GM23338 (cell line): ENCODE results near the gene FHIT. TPM values are rescaled to one million over a fixed set of nuclear protein-coding genes. Genes with fewer than 3 reads are reported as not detected.

ENCODE experiments used
- ATAC-seq: fragments of 200-7000 bp; cut with Tn5 transposase; 3 replicates; pipeline ENCODE4 v1.9.1; 2020
- DNase-seq: peaks from one replicate; pipeline ENCODE4 v3.0.0-alpha.2; 2015; ENCODE audit warnings: low spot score
- H2AFZ ChIP-seq: fragments of 200-600 bp; sonication (generic); 2 replicates; pipeline ENCODE4 v1.8.0; 2016; ENCODE audit warnings: antibody characterized with exemption, mild to moderate bottlenecking, moderate library complexity
- H3F3A ChIP-seq: fragments of 200-600 bp; sonication (generic); replicated peaks from 2 replicates; pipeline ENCODE4 v1.8.0; 2017; ENCODE audit warnings: antibody characterized with exemption, mixed run types, low read depth
- H3K27ac ChIP-seq: fragments of 200-600 bp; sonication (generic); 2 replicates; pipeline ENCODE4 v1.6.1; 2016; ENCODE audit warnings: low read depth
- H3K27me3 ChIP-seq: fragments of 200-600 bp; sonication (generic); 2 replicates; pipeline ENCODE4 v1.8.0; 2016; ENCODE audit warnings: mild to moderate bottlenecking, mixed run types, moderate library complexity; ENCODE audit not compliant: insufficient read depth
- H3K36me3 ChIP-seq: fragments of 200-600 bp; sonication (generic); 2 replicates; pipeline ENCODE4 v1.8.0; 2016; ENCODE audit warnings: mild to moderate bottlenecking; ENCODE audit not compliant: insufficient read depth
- H3K4me1 ChIP-seq: fragments of 200-600 bp; sonication (generic); 2 replicates; pipeline ENCODE4 v1.8.0; 2016; ENCODE audit warnings: mild to moderate bottlenecking, moderate library complexity; ENCODE audit not compliant: insufficient read depth
- H3K4me2 ChIP-seq: fragments of 200-600 bp; sonication (generic); 2 replicates; pipeline ENCODE4 v1.7.1; 2017; ENCODE audit warnings: mixed run types
- H3K4me3 ChIP-seq: fragments of 200-600 bp; sonication (generic); 2 replicates; pipeline ENCODE4 v1.6.1; 2016; ENCODE audit warnings: mixed run types
- H3K79me2 ChIP-seq: fragments of 200-600 bp; sonication (generic); replicated peaks from 2 replicates; pipeline ENCODE4 v1.8.0; 2017; ENCODE audit warnings: mild to moderate bottlenecking; ENCODE audit not compliant: insufficient read depth
- H3K9me2 ChIP-seq: fragments of 200-600 bp; sonication (generic); 2 replicates; pipeline ENCODE4 v1.8.0; 2017; ENCODE audit not compliant: insufficient read depth
- H4K20me1 ChIP-seq: fragments of 200-600 bp; sonication (generic); replicated peaks from 2 replicates; pipeline ENCODE4 v1.8.0; 2017; ENCODE audit warnings: mild to moderate bottlenecking; ENCODE audit not compliant: insufficient read depth
- H3K27ac Mint-ChIP-seq: 2 replicates; pipeline ENCODE4 v1.8.0; 2020; ENCODE audit warnings: inconsistent platforms, mild to moderate bottlenecking, moderate library complexity, mixed read lengths
- H3K27me3 Mint-ChIP-seq: 3 replicates; pipeline ENCODE4 v1.8.0; 2022; ENCODE audit warnings: low read depth, mild to moderate bottlenecking, moderate library complexity, mixed read lengths, inconsistent platforms; ENCODE audit not compliant: insufficient read depth, poor library complexity
- H3K36me3 Mint-ChIP-seq: 3 replicates; pipeline ENCODE4 v1.8.0; 2021; ENCODE audit warnings: low read depth, mild to moderate bottlenecking, inconsistent platforms, moderate library complexity, mixed read lengths
- H3K4me1 Mint-ChIP-seq: 3 replicates; pipeline ENCODE4 v1.8.0; 2020; ENCODE audit warnings: mild to moderate bottlenecking, inconsistent platforms, mixed read lengths
- H3K4me3 Mint-ChIP-seq: 3 replicates; pipeline ENCODE4 v1.8.0; 2021; ENCODE audit warnings: moderate library complexity, mild to moderate bottlenecking, inconsistent platforms, mixed read lengths
- H3K9me3 Mint-ChIP-seq: 3 replicates; pipeline ENCODE4 v1.8.0; 2020; ENCODE audit warnings: moderate library complexity, mild to moderate bottlenecking, inconsistent platforms, mixed read lengths
- CREB1 ChIP-seq: fragments of 250-450 bp; sonication (Bioruptor Pico); IDR thresholded peaks from 2 replicates; pipeline ENCODE4 v1.5.0; 2020; ENCODE audit warnings: low read depth, mild to moderate bottlenecking, moderate library complexity
- CTCF ChIP-seq, 2 experiments: fragments of 200-600 bp in 1 of 2; sonication (generic) in 1 of 2; conservative IDR thresholded peaks; 2 replicates each; pipeline versions ENCODE4 v1.5.1 to v1.6.1; 2016 to 2017; ENCODE audit warnings: antibody characterized with exemption in 2 of 2, low read depth in 2 of 2, mild to moderate bottlenecking in 2 of 2, moderate library complexity in 1 of 2
- ETS1 ChIP-seq: IDR thresholded peaks from 2 replicates; pipeline ENCODE4 v1.6.1; 2016; ENCODE audit warnings: antibody characterized with exemption
- EZH2 ChIP-seq: fragments of 200-600 bp; sonication (generic); IDR thresholded peaks from one replicate; pipeline ENCODE4 v1.8.0; 2017; ENCODE audit warnings: antibody characterized with exemption, mild to moderate bottlenecking, low read depth; ENCODE audit not compliant: unreplicated experiment
- EZH2phosphoT487 ChIP-seq: fragments of 200-600 bp; sonication (generic); IDR thresholded peaks from one replicate; pipeline ENCODE4 v1.8.1; 2018; ENCODE audit warnings: antibody characterized with exemption; ENCODE audit not compliant: unreplicated experiment
- JUNB ChIP-seq: IDR thresholded peaks from one replicate; pipeline ENCODE4 v1.6.1; 2016; ENCODE audit warnings: antibody characterized with exemption; ENCODE audit not compliant: unreplicated experiment
- NANOG ChIP-seq: IDR thresholded peaks from 2 replicates; pipeline ENCODE4 v1.6.1; 2016; ENCODE audit warnings: antibody characterized with exemption, borderline replicate concordance
- POLR2AphosphoS5 ChIP-seq: IDR thresholded peaks from 2 replicates; pipeline ENCODE4 v1.6.1; 2016; ENCODE audit warnings: antibody characterized with exemption, low read depth
- REST ChIP-seq: IDR thresholded peaks from one replicate; pipeline ENCODE4 v1.6.1; 2018; ENCODE audit warnings: antibody characterized with exemption; ENCODE audit not compliant: unreplicated experiment
- STAT1 ChIP-seq: IDR thresholded peaks from one replicate; pipeline ENCODE4 v1.6.1; 2016; ENCODE audit warnings: antibody characterized with exemption; ENCODE audit not compliant: unreplicated experiment
- ZNF114 ChIP-seq: fragments of 250-450 bp; sonication (Bioruptor Pico); IDR thresholded peaks from 2 replicates; pipeline ENCODE4 v1.5.0; 2020; ENCODE audit warnings: mild to moderate bottlenecking, moderate library complexity
- ZNF331 ChIP-seq: fragments of 250-450 bp; sonication (Bioruptor Pico); IDR thresholded peaks from 2 replicates; pipeline ENCODE4 v1.5.0; 2020; ENCODE audit warnings: low read depth, mild to moderate bottlenecking, moderate library complexity
- polyA plus RNA-seq: library from polyadenylated mRNA; unstranded; fragments of >200 nt; fragmentation: Nextera tagmentation; extraction: Ambion mirVana; gene quantifications from 2 replicates; pipeline ENCODE4 v1.2.1, GENCODE V29; 2016
- total RNA-seq: library from RNA; depleted of rRNA; stranded (reverse); fragments of >200 nt; shearing (Covaris generic); gene quantifications from 2 replicates; pipeline ENCODE4 v1.2.3, GENCODE V29; 2014
- TF ChIP-seq, protein P1 (sequence below): fragments of 250-450 bp; sonication (Bioruptor Pico); IDR thresholded peaks from 2 replicates; pipeline ENCODE4 v1.5.0; 2020; ENCODE audit warnings: mild to moderate bottlenecking, moderate library complexity

Gene FHIT
- total and polyA plus RNA-seq, 2 experiments from 2014 or later, result 3.0 to 8.3 TPM

DNA sequence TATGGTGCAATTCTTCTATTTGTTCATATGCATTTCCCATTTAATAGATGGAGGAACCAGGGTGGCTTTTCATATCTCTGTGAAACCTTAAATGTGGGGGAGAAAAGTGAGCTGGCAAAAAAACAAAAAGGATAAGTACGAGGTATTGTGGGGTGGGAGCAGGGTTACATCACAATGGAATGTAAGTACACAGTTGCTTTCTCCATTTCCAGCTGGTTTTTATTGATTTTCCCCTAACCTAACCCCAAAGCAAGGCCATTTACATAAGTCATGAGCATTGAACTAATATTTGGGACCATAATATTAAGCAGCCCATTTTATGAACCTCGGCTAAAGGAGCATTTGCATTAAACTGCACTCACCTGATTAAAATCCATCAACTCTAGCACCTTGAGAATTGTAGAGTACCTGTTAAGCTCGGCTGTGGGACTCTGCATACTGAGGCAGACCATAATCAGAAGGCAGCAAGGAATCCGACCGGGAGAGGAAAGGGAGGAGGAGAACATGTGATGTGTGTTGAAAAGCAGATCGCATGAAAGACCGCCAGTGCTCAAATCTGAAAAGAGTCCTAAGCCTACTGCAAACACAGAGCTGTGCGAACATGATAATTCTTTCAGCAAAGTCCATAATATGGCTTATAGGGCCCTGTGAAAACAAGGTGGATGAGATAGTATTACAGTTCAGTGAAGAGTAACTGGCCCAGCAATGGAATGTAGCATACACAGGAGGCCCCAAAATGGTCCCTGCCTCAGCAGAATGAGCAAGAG, 513.4 kb downstream of the FHIT start:
- H3K4me3 ChIP-seq, result no peak overlapping the region
- H3K27me3 Mint-ChIP-seq, result no peaks in the 10 kb centered on the region
- ATAC-seq, result no peak
- no peak overlapping the region for H2AFZ ChIP-seq
- H3K27ac Mint-ChIP-seq, result no peak overlapping the region
- no peak overlapping the region for H3K27ac ChIP-seq
- no peaks in the 10 kb centered on the region for H3K36me3 ChIP-seq
- no peaks in the 10 kb centered on the region for H4K20me1 ChIP-seq
- H3K4me3 Mint-ChIP-seq, result no peak overlapping the region
- H3K4me2 ChIP-seq, result no peak overlapping the region
- peaks cover 7% of the 10 kb centered on the region for H3K4me1 ChIP-seq
- no peaks in the 10 kb centered on the region for H3K36me3 Mint-ChIP-seq
- H3K9me2 ChIP-seq, result peaks cover 11% of the 10 kb centered on the region
- H3K9me3 Mint-ChIP-seq, result no peaks in the 10 kb centered on the region
- H3K79me2 ChIP-seq, result no peaks in the 10 kb centered on the region
- no peaks in the 10 kb centered on the region; the same call in 1 of the 2 replicates for H3K27me3 ChIP-seq
- peaks cover 24% of the 10 kb centered on the region for H3K4me1 Mint-ChIP-seq
- no peak for TF ChIP-seq ETS1
- TF ChIP-seq EZH2phosphoT487, result no peak
- TF ChIP-seq ZNF114 (CRISPR knock-in tag), result no peak
- no peak for TF ChIP-seq ZNF331 (CRISPR knock-in tag)
- no peak for TF ChIP-seq STAT1
- no peak for TF ChIP-seq NANOG
- no peak for TF ChIP-seq CTCF (conservative IDR thresholded peaks at IDR 0.05; ENCODE audit: low read depth in 2 of 2)
- TF ChIP-seq REST, result no peak
- TF ChIP-seq EZH2, result no peak
- TF ChIP-seq, protein P1, sequence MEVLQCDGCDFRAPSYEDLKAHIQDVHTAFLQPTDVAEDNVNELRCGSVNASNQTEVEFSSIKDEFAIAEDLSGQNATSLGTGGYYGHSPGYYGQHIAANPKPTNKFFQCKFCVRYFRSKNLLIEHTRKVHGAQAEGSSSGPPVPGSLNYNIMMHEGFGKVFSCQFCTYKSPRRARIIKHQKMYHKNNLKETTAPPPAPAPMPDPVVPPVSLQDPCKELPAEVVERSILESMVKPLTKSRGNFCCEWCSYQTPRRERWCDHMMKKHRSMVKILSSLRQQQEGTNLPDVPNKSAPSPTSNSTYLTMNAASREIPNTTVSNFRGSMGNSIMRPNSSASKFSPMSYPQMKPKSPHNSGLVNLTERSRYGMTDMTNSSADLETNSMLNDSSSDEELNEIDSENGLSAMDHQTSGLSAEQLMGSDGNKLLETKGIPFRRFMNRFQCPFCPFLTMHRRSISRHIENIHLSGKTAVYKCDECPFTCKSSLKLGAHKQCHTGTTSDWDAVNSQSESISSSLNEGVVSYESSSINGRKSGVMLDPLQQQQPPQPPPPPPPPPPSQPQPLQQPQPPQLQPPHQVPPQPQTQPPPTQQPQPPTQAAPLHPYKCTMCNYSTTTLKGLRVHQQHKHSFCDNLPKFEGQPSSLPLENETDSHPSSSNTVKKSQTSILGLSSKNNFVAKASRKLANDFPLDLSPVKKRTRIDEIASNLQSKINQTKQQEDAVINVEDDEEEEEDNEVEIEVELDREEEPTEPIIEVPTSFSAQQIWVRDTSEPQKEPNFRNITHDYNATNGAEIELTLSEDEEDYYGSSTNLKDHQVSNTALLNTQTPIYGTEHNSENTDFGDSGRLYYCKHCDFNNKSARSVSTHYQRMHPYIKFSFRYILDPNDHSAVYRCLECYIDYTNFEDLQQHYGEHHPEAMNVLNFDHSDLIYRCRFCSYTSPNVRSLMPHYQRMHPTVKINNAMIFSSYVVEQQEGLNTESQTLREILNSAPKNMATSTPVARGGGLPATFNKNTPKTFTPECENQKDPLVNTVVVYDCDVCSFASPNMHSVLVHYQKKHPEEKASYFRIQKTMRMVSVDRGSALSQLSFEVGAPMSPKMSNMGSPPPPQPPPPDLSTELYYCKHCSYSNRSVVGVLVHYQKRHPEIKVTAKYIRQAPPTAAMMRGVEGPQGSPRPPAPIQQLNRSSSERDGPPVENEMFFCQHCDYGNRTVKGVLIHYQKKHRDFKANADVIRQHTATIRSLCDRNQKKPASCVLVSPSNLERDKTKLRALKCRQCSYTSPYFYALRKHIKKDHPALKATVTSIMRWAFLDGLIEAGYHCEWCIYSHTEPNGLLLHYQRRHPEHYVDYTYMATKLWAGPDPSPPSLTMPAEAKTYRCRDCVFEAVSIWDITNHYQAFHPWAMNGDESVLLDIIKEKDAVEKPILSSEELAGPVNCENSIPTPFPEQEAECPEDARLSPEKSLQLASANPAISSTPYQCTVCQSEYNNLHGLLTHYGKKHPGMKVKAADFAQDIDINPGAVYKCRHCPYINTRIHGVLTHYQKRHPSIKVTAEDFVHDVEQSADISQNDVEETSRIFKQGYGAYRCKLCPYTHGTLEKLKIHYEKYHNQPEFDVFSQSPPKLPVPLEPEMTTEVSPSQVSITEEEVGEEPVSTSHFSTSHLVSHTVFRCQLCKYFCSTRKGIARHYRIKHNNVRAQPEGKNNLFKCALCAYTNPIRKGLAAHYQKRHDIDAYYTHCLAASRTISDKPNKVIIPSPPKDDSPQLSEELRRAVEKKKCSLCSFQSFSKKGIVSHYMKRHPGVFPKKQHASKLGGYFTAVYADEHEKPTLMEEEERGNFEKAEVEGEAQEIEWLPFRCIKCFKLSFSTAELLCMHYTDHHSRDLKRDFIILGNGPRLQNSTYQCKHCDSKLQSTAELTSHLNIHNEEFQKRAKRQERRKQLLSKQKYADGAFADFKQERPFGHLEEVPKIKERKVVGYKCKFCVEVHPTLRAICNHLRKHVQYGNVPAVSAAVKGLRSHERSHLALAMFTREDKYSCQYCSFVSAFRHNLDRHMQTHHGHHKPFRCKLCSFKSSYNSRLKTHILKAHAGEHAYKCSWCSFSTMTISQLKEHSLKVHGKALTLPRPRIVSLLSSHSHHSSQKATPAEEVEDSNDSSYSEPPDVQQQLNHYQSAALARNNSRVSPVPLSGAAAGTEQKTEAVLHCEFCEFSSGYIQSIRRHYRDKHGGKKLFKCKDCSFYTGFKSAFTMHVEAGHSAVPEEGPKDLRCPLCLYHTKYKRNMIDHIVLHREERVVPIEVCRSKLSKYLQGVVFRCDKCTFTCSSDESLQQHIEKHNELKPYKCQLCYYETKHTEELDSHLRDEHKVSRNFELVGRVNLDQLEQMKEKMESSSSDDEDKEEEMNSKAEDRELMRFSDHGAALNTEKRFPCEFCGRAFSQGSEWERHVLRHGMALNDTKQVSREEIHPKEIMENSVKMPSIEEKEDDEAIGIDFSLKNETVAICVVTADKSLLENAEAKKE (CRISPR knock-in tag), result no peak
- TF ChIP-seq JUNB, result no peak
- TF ChIP-seq POLR2AphosphoS5, result no peak
- no peak for TF ChIP-seq CREB1 (CRISPR knock-in tag)
- H3F3A ChIP-seq, result no peaks in the 10 kb centered on the region
- DNase-seq, result no peak
